ENCODE results near the gene EID3.

DNA sequence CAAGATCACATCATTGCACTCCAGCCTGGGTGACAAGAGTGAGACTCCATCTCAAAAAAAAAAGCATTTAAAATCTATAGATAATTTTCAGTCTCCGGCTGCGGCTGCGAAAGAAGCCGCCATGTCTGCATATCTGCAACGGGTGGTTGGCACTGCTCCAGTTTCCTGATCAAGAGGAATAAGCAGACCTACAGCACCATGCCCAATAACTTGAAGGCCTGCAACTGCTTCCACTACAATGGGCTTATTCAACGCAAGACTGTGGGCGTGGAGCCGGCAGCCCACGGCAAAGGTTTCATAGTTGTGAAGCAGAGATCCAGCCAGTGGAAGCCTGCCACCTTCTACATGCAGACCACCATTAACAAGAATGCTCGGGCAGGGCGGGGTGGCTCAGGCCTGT, 30.6 kb upstream of the EID3 start:
- TF ChIP-seq CTCF (IDR thresholded peaks at IDR 0.05): no peak
- no peak for TF ChIP-seq EP300 (IDR thresholded peaks at IDR 0.05)
